UCSD-AML1 (cell line): ENCODE results near the gene PHF19.

Source experiments
- DNase-seq: peaks from one replicate; lab custom pipeline; 2025; ENCODE audit not compliant: unreplicated experiment; lab: John Stamatoyannopoulos, UW

PHF19 gene

GRCh38 chr9:120874226-120875194 is 2.5 kb downstream of the PHF19 start:
- no peak for DNase-seq

GRCh38 chr9:120873512-120873911 is 3.5 kb downstream of the PHF19 start:
- DNase-seq, result no peak

- DNase-seq, result no peak
These were observed 4.0 kb downstream of the PHF19 start for GRCh38 chr9:120872791-120873502.

- DNase-seq, result no peak
These were observed 6.8 kb downstream of the PHF19 start for GRCh38 chr9:120870206-120870605.

GRCh38 chr9:120869726-120870125 is 7.3 kb downstream of the PHF19 start:
- no peak for DNase-seq

GRCh38 chr9:120869360-120869687 is 7.7 kb downstream of the PHF19 start:
- no peak for DNase-seq

GRCh38 chr9:120868676-120869359 is 8.2 kb downstream of the PHF19 start:
- peak; percentile 88 for DNase-seq

- DNase-seq, result no peak
These were observed 8.7 kb downstream of the PHF19 start for GRCh38 chr9:120868339-120868675.

- DNase-seq, result no peak
These were observed 9.2 kb downstream of the PHF19 start for GRCh38 chr9:120867676-120868338.

GRCh38 chr9:120866651-120867050 is 10.3 kb downstream of the PHF19 start:
- no peak for DNase-seq

- DNase-seq, result no peak
These were observed 11.2 kb downstream of the PHF19 start for GRCh38 chr9:120865809-120866208.

- no peak for DNase-seq
These were observed 11.8 kb downstream of the PHF19 start for GRCh38 chr9:120865176-120865575.

GRCh38 chr9:120864719-120865118 is 12.3 kb downstream of the PHF19 start:
- DNase-seq, result no peak

- DNase-seq, result no peak
These were observed 13.2 kb downstream of the PHF19 start for GRCh38 chr9:120863833-120864232.

- DNase-seq, result no peak
These were observed 14.5 kb downstream of the PHF19 start for GRCh38 chr9:120862452-120862851.

- DNase-seq, result no peak
These were observed 15.1 kb downstream of the PHF19 start for GRCh38 chr9:120861935-120862334.

- DNase-seq, result no peak
These were observed 16.9 kb downstream of the PHF19 start for GRCh38 chr9:120860083-120860482.

GRCh38 chr9:120859361-120859760 is 17.6 kb downstream of the PHF19 start:
- no peak for DNase-seq

- DNase-seq, result no peak
These were observed 19.1 kb downstream of the PHF19 start for GRCh38 chr9:120857902-120858301.

- DNase-seq, result no peak
These were observed 19.5 kb downstream of the PHF19 start for GRCh38 chr9:120857481-120857880.

GRCh38 chr9:120856700-120857099 is 20.3 kb downstream of the PHF19 start:
- no peak for DNase-seq
